HL-60 (cell line): ENCODE data around the gene NOX5.
"Not testable (repeated sequence)": the region's sequence is repeated elsewhere in the genome, so short reads cannot be mapped to it uniquely, and the experiment has no call there.

Experiments
- DNase-seq, 2 experiments: peaks; one replicate each; pipeline ENCODE4 v3.0.0-alpha.2; 2010 to 2020; ENCODE audit warnings: low read depth in 1 of 2, low spot score in 1 of 2
- H3K27ac ChIP-seq: fragments of 250-450 bp; sonication (Bioruptor Pico); replicated peaks from 2 replicates; pipeline ENCODE4 v1.5.1; 2020; ENCODE audit warnings: mild to moderate bottlenecking, moderate library complexity
- H3K27me3 ChIP-seq: fragments of 250-450 bp; sonication (Bioruptor Pico); 2 replicates; pipeline ENCODE4 v1.5.1; 2021; ENCODE audit warnings: mild to moderate bottlenecking, moderate library complexity; ENCODE audit not compliant: insufficient read depth, poor library complexity, severe bottlenecking
- H3K4me3 ChIP-seq: replicated peaks from 2 replicates; pipeline ENCODE4 v1.5.1; 2011; ENCODE audit warnings: mild to moderate bottlenecking, control low read depth, low read length; ENCODE audit not compliant: insufficient read depth
- GABPA ChIP-seq: IDR thresholded peaks from 2 replicates; pipeline ENCODE4 v1.6.1; 2012; ENCODE audit warnings: low read depth
- POLR2AphosphoS5 ChIP-seq: IDR thresholded peaks from 2 replicates; pipeline ENCODE4 v1.6.1; 2012; ENCODE audit warnings: low read depth
- SPI1 ChIP-seq: IDR thresholded peaks from 2 replicates; pipeline ENCODE4 v1.6.1; 2012; ENCODE audit warnings: low read depth, mild to moderate bottlenecking, borderline replicate concordance
- TF ChIP-seq, protein P1 (sequence below): IDR thresholded peaks from one replicate; pipeline ENCODE4 v1.5.1; 2011; ENCODE audit warnings: low read length, control low read depth, inconsistent platforms; ENCODE audit not compliant: insufficient read depth
- TF ChIP-seq, protein P2 (sequence below): IDR thresholded peaks from 2 replicates; pipeline ENCODE4 v1.6.1; 2012; ENCODE audit warnings: low read depth; ENCODE audit not compliant: insufficient replicate concordance

NOX5 gene

DNA sequence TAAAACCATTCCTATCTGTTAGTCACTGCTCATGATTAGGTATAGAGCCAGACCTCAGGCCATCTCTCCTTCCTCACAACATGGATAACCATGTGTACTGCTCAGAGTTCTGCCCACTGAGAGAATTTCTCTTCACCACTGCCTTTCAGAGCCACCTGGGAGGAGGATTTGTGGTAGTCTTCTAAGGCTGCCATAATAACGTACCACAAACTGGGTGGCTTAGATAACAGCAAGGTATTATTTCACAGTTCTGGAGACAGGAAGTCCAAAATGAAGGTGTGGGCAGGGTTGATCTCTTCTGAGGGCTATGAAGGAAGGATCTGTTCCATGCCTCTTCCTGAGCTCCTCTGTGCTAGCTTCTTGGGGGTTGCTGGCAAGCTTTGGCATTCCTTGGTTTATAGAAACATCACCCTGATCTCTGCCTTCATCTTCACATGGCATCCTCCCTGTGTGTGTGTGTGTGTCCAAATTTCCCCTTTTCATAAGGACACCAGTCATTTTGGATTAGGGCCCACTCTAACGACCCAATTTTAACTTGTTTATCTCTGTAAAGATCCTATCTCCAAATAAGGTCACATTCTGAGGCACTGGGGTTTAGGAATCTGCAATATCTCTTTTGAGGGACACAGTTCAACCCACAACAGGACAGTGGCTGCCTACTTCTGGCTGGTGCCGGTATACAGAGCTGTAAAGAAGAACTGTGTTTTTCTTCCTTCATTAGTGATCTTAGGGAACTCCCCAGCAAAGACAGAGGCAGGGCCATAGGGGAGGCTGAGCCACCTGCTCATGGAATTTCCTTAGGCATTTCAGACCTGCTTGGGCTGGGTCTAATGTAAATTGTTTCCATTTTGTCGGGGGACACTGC lies 42.1 kb upstream of the NOX5 start:
- no peak for DNase-seq
- TF ChIP-seq POLR2AphosphoS5 (no peak), SPI1 (no peak), GABPA (no peak)
- TF ChIP-seq, protein P1, sequence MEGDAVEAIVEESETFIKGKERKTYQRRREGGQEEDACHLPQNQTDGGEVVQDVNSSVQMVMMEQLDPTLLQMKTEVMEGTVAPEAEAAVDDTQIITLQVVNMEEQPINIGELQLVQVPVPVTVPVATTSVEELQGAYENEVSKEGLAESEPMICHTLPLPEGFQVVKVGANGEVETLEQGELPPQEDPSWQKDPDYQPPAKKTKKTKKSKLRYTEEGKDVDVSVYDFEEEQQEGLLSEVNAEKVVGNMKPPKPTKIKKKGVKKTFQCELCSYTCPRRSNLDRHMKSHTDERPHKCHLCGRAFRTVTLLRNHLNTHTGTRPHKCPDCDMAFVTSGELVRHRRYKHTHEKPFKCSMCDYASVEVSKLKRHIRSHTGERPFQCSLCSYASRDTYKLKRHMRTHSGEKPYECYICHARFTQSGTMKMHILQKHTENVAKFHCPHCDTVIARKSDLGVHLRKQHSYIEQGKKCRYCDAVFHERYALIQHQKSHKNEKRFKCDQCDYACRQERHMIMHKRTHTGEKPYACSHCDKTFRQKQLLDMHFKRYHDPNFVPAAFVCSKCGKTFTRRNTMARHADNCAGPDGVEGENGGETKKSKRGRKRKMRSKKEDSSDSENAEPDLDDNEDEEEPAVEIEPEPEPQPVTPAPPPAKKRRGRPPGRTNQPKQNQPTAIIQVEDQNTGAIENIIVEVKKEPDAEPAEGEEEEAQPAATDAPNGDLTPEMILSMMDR, result no peak
- TF ChIP-seq, protein P2, sequence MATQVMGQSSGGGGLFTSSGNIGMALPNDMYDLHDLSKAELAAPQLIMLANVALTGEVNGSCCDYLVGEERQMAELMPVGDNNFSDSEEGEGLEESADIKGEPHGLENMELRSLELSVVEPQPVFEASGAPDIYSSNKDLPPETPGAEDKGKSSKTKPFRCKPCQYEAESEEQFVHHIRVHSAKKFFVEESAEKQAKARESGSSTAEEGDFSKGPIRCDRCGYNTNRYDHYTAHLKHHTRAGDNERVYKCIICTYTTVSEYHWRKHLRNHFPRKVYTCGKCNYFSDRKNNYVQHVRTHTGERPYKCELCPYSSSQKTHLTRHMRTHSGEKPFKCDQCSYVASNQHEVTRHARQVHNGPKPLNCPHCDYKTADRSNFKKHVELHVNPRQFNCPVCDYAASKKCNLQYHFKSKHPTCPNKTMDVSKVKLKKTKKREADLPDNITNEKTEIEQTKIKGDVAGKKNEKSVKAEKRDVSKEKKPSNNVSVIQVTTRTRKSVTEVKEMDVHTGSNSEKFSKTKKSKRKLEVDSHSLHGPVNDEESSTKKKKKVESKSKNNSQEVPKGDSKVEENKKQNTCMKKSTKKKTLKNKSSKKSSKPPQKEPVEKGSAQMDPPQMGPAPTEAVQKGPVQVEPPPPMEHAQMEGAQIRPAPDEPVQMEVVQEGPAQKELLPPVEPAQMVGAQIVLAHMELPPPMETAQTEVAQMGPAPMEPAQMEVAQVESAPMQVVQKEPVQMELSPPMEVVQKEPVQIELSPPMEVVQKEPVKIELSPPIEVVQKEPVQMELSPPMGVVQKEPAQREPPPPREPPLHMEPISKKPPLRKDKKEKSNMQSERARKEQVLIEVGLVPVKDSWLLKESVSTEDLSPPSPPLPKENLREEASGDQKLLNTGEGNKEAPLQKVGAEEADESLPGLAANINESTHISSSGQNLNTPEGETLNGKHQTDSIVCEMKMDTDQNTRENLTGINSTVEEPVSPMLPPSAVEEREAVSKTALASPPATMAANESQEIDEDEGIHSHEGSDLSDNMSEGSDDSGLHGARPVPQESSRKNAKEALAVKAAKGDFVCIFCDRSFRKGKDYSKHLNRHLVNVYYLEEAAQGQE, result no peak
- Histone ChIP-seq H3K4me3 (no peak overlapping the region), H3K27me3 (no peaks in the 10 kb centered on the region), H3K27ac (no peak overlapping the region)

DNA sequence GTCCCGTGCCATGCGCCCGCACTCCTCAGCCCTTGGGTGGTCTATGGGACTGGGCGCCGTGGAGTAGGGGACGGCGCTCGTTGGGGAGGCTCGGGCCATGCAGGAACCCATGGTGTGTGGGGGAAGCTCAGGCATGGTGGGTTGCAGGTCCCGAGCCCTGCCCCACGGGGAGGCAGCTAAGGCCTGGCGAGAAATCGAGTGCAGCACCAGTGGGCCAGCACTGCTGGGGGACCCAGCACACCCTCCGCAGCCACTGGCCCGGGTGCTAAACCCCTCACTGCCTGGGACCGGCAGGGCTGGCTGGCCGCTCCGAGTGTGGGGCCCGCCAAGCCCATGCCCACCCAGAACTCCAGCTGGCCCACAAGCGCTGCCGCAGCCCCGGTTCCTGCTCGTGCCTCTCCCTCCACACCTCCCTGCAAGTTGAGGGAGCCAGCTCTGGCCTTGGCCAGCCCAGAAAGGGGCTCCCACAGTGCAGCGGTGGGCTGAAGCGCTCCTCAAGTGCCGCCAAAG lies 38.8 kb upstream of the NOX5 start:
- H3K27me3 ChIP-seq, H3K27ac ChIP-seq, H3K4me3 ChIP-seq, DNase-seq: not testable (repeated sequence)

DNA sequence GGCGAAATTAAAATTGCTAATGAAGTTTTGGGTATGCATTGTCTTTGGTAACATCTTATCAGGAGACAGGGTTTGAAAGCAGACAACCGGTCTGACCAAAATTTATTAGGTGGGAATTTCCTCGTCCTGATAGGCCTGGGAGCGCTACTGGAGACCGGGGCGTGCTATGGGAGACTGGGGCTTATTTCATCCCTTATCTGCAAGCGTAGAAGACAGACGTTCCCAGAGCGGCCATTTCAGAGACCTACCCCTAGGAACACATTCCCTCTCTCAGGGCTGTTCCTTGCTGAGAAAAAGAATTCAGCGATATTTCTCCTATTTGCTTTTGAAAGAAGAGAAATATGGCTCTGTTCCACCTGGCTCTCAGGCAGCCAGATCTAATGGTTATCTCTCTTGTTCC lies 37.1 kb upstream of the NOX5 start:
- DNase-seq, H3K27me3 ChIP-seq, H3K27ac ChIP-seq, H3K4me3 ChIP-seq: not testable (repeated sequence)

DNA sequence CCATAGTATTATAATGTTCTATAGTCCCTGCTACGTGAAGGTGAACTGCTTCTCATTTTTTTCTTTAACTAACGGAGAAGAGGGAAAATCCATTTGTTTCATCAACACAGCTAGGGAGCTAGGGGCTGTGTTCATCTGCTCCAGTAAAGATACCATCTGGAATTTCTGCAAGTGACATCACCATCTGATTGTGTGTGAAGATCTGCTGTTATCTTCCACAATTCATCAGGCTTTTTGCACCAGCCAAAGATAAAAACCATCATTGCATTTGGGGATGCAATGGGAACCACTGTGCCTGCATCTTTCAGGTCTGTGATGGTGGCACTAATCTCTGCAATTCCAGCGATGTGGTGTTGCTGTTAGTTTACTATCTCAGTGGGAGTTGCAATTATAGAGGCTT lies 35.5 kb upstream of the NOX5 start:
- TF ChIP-seq, protein P1, result no peak
- no peak for TF ChIP-seq POLR2AphosphoS5
- no peak for TF ChIP-seq SPI1
- TF ChIP-seq, protein P2, result no peak
- no peak for TF ChIP-seq GABPA
- DNase-seq, result no peak
- H3K27me3 ChIP-seq, result no peaks in the 10 kb centered on the region
- no peak overlapping the region for H3K27ac ChIP-seq
- H3K4me3 ChIP-seq, result no peak overlapping the region

DNA sequence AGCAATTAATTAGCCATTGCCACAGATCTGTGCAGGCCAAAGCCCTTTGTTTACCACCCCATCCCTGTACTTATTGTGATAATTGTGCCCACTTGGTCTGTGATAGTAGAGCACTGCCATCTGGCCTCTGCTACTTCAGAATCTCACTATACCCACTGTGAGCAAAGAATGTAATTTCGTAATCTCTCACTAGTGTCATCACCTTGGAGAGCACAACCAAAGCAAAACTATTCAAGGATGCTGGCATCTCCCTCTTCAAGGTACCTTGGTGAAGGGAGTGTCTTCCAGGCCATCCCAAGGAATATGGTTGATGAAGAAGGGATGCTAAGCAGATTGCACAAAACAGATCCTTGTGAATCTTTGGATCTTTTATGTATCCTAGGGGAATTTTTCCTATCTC lies 34.7 kb upstream of the NOX5 start:
- Histone ChIP-seq H3K27me3 (no peaks in the 10 kb centered on the region), H3K4me3 (no peak overlapping the region), H3K27ac (no peak overlapping the region)
- no peak for TF ChIP-seq SPI1
- TF ChIP-seq, protein P1, result no peak
- no peak for TF ChIP-seq GABPA
- no peak for TF ChIP-seq POLR2AphosphoS5
- TF ChIP-seq, protein P2, result no peak
- DNase-seq, result no peak
